IMR-90 (cell line): ENCODE results near the gene RALGAPB. TPM values are rescaled to one million over a fixed set of nuclear protein-coding genes. Genes with fewer than 3 reads are reported as not detected.

ENCODE experiments used
- ATAC-seq: fragments of 200-7000 bp; cut with Tn5 transposase; 2 replicates; pipeline ENCODE4 v1.9.1; 2020; ENCODE audit warnings: low read depth, mild to moderate bottlenecking, moderate library complexity
- BruUV-seq: library from RNA; stranded (reverse); fragments of 400-500 nt; replicated peaks from 2 replicates; lab custom pipeline; 2021; lab: Mats Ljungman, UMichigan
- CTCF ChIA-PET: fragments of 300-600 bp; formaldehyde crosslinking; extraction: SDS; loops from one replicate; lab custom pipeline; 2021; ENCODE audit warnings: antibody characterized with exemption; lab: Yijun Ruan, JAX
- POLR2A ChIA-PET: fragments of 300-600 bp; sonication (Branson Sonifier 250); formaldehyde crosslinking; loops from one replicate; lab custom pipeline; 2022; ENCODE audit warnings: antibody characterized with exemption; ENCODE audit not compliant: unreplicated experiment; lab: Charles Lee
- DNase-seq: peaks from one replicate; pipeline ENCODE4 v3.0.0; 2013
- H2AFZ ChIP-seq: replicated peaks from 2 replicates; pipeline ENCODE3; 2013; ENCODE audit warnings: low read length, mild to moderate bottlenecking; ENCODE audit not compliant: poor library complexity
- H2AK5ac ChIP-seq: 2 replicates; pipeline ENCODE4 v1.6.1; 2013; ENCODE audit warnings: low read depth, low read length, inconsistent platforms
- H2AK9ac ChIP-seq: replicated peaks from 2 replicates; pipeline ENCODE3; 2013; ENCODE audit warnings: mild to moderate bottlenecking, low read depth, low read length, moderate library complexity; ENCODE audit not compliant: poor library complexity
- H2BK120ac ChIP-seq: 2 replicates; pipeline ENCODE4 v1.6.1; 2013; ENCODE audit warnings: low read depth, low read length, inconsistent platforms
- H2BK15ac ChIP-seq: 3 replicates; pipeline ENCODE4 v1.6.1; 2013; ENCODE audit warnings: low read depth, low read length, inconsistent platforms
- H2BK20ac ChIP-seq: 2 replicates; pipeline ENCODE4 v1.6.1; 2013; ENCODE audit warnings: low read depth, mild to moderate bottlenecking, inconsistent platforms, low read length, moderate library complexity
- H2BK5ac ChIP-seq: 2 replicates; pipeline ENCODE4 v1.6.1; 2013; ENCODE audit warnings: mild to moderate bottlenecking, low read depth, low read length, inconsistent platforms; ENCODE audit not compliant: poor library complexity, severe bottlenecking
- H3K14ac ChIP-seq: replicated peaks from 2 replicates; pipeline ENCODE4 v1.6.1; 2013; ENCODE audit warnings: low read depth, low read length, inconsistent platforms
- H3K18ac ChIP-seq: 2 replicates; pipeline ENCODE4 v1.6.1; 2013; ENCODE audit warnings: low read depth, low read length, control low read depth
- H3K23ac ChIP-seq: 2 replicates; pipeline ENCODE4 v1.6.1; 2013; ENCODE audit warnings: low read depth, low read length, inconsistent platforms
- H3K27ac ChIP-seq: 2 replicates; pipeline ENCODE4 v1.5.1; 2013; ENCODE audit warnings: mild to moderate bottlenecking, control low read depth, low read length; ENCODE audit not compliant: insufficient read depth
- H3K27me3 ChIP-seq: 2 replicates; pipeline ENCODE4 v1.6.1; 2013; ENCODE audit warnings: low read length; ENCODE audit not compliant: control insufficient read depth, insufficient read depth
- H3K36me3 ChIP-seq: 2 replicates; pipeline ENCODE4 v1.6.1; 2013; ENCODE audit warnings: low read length, mixed read lengths; ENCODE audit not compliant: control insufficient read depth, insufficient read depth
- H3K4ac ChIP-seq: 2 replicates; pipeline ENCODE4 v1.6.1; 2013; ENCODE audit warnings: low read depth, low read length, inconsistent platforms
- H3K4me1 ChIP-seq: 2 replicates; pipeline ENCODE4 v1.6.1; 2013; ENCODE audit warnings: low read length, mixed read lengths; ENCODE audit not compliant: control insufficient read depth, insufficient read depth
- H3K4me2 ChIP-seq: 2 replicates; pipeline ENCODE4 v1.6.1; 2013; ENCODE audit warnings: low read depth, mild to moderate bottlenecking, control low read depth, low read length, moderate library complexity
- H3K4me3 ChIP-seq: 2 replicates; pipeline ENCODE4 v1.5.1; 2013; ENCODE audit warnings: low read depth, mild to moderate bottlenecking, control low read depth, low read length, moderate library complexity; ENCODE audit not compliant: insufficient read depth
- H3K56ac ChIP-seq: 2 replicates; pipeline ENCODE4 v1.6.1; 2013; ENCODE audit warnings: low read length, inconsistent platforms; ENCODE audit not compliant: insufficient read depth; ENCODE audit errors: extremely low read depth
- H3K79me1 ChIP-seq, 2 experiments: 2 replicates each; pipeline ENCODE4 v1.6.1; 2013; ENCODE audit warnings: low read length in 2 of 2, inconsistent platforms in 1 of 2, low read depth in 1 of 2
- H3K9ac ChIP-seq: 2 replicates; pipeline ENCODE4 v1.6.1; 2013; ENCODE audit warnings: low read depth, low read length, control low read depth
- H3K9me1 ChIP-seq: 2 replicates; pipeline ENCODE4 v1.6.1; 2013; ENCODE audit warnings: low read length, inconsistent platforms; ENCODE audit not compliant: insufficient read depth
- H3K9me3 ChIP-seq: 2 replicates; pipeline ENCODE4 v1.6.1; 2013; ENCODE audit warnings: low read length; ENCODE audit not compliant: control insufficient read depth, insufficient read depth
- H4K20me1 ChIP-seq: 2 replicates; pipeline ENCODE4 v1.6.1; 2013; ENCODE audit warnings: low read length, inconsistent platforms; ENCODE audit not compliant: insufficient read depth
- H4K5ac ChIP-seq: 2 replicates; pipeline ENCODE4 v1.6.1; 2013; ENCODE audit warnings: mild to moderate bottlenecking, low read depth, low read length, control low read depth
- H4K8ac ChIP-seq, 2 experiments: 2 replicates each; pipeline ENCODE4 v1.6.1; 2013; ENCODE audit warnings: low read depth in 2 of 2, low read length in 2 of 2, control low read depth in 1 of 2, inconsistent platforms in 1 of 2
- H4K91ac ChIP-seq: 2 replicates; pipeline ENCODE4 v1.6.1; 2013; ENCODE audit warnings: low read depth, low read length, inconsistent platforms; ENCODE audit not compliant: insufficient read depth
- BHLHE40 ChIP-seq: fragments of 150-350 bp; IDR thresholded peaks from 2 replicates; pipeline ENCODE4 v1.6.1; 2016; ENCODE audit warnings: mild to moderate bottlenecking, low read depth, low read length
- CEBPB ChIP-seq: IDR thresholded peaks from 2 replicates; pipeline ENCODE4 v1.6.1; 2012; ENCODE audit warnings: low read depth, low read length, improper control_type of control experiment
- CHD1 ChIP-seq: IDR thresholded peaks from 2 replicates; pipeline ENCODE4 v1.6.1; 2012; ENCODE audit warnings: low read depth, low read length, improper control_type of control experiment
- CTCF ChIP-seq: conservative IDR thresholded peaks from 2 replicates; pipeline ENCODE4 v1.5.1; 2012; ENCODE audit warnings: mild to moderate bottlenecking, low read depth, low read length, improper control_type of control experiment
- ELK1 ChIP-seq: fragments of 150-350 bp; IDR thresholded peaks from 2 replicates; pipeline ENCODE4 v1.6.1; 2016; ENCODE audit warnings: low read depth, mild to moderate bottlenecking, low read length, moderate library complexity, borderline replicate concordance
- FOS ChIP-seq: fragments of 150-350 bp; IDR thresholded peaks from 2 replicates; pipeline ENCODE4 v1.6.1; 2016; ENCODE audit warnings: low read depth, low read length
- MAFK ChIP-seq: IDR thresholded peaks from 2 replicates; pipeline ENCODE4 v1.6.1; 2012; ENCODE audit warnings: low read depth, low read length, improper control_type of control experiment
- MAZ ChIP-seq: IDR thresholded peaks from 2 replicates; pipeline ENCODE4 v1.6.1; 2012; ENCODE audit warnings: low read depth, mild to moderate bottlenecking, low read length, improper control_type of control experiment, moderate library complexity, borderline replicate concordance
- MXI1 ChIP-seq: IDR thresholded peaks from 2 replicates; pipeline ENCODE4 v1.6.1; 2012; ENCODE audit warnings: low read depth, mild to moderate bottlenecking, low read length, moderate library complexity, borderline replicate concordance
- NFE2L2 ChIP-seq: fragments of 150-350 bp; IDR thresholded peaks from 2 replicates; pipeline ENCODE4 v1.6.1; 2016; ENCODE audit warnings: low read depth, mild to moderate bottlenecking, low read length
- POLR2A ChIP-seq: IDR thresholded peaks from 2 replicates; pipeline ENCODE4 v1.6.1; 2012; ENCODE audit warnings: mild to moderate bottlenecking, low read depth, low read length
- RAD21 ChIP-seq: IDR thresholded peaks from 2 replicates; pipeline ENCODE4 v1.6.1; 2012; ENCODE audit warnings: low read length, improper control_type of control experiment
- RCOR1 ChIP-seq: IDR thresholded peaks from 2 replicates; pipeline ENCODE4 v1.6.1; 2012; ENCODE audit warnings: mild to moderate bottlenecking, low read length, improper control_type of control experiment; ENCODE audit not compliant: insufficient replicate concordance
- RFX5 ChIP-seq: IDR thresholded peaks from 2 replicates; pipeline ENCODE4 v1.8.0; 2012; ENCODE audit warnings: low read depth, mild to moderate bottlenecking, low read length, moderate library complexity
- SMC3 ChIP-seq: fragments of 150-350 bp; IDR thresholded peaks from 2 replicates; pipeline ENCODE4 v1.6.1; 2016; ENCODE audit warnings: low read depth, mild to moderate bottlenecking, antibody characterized with exemption, low read length, moderate library complexity
- WGBS, 2 experiments: methylation state at CpG; one replicate each; pipeline versions ENCODE4 v1.1.5 to v1.1.7; 2013; ENCODE audit warnings: missing lambda C conversion rate in 2 of 2; ENCODE audit not compliant: insufficient read length in 1 of 2; ENCODE audit errors: extremely low coverage in 2 of 2; 5-methylcytosine and 5-hydroxymethylcytosine counted together
- dilution Hi-C: fragments of 300-500 bp; cut with HindIII; formaldehyde crosslinking; loops from one replicate; pipeline ENCODE4 v1.14.3; 2018; ENCODE audit warnings: low sequenced_read_pairs; ENCODE audit not compliant: unreplicated experiment
- in situ Hi-C: fragments of 300-500 bp; cut with MboI; formaldehyde crosslinking; loops from 3 replicates; pipeline ENCODE4 v1.14.3; 2019; ENCODE audit warnings: low sequenced_read_pairs, inconsistent platforms, mixed read lengths
- intact Hi-C: fragments of 100-400 bp; cut with micrococcal nuclease; formaldehyde crosslinking; loops from 2 replicates; pipeline ENCODE4 v1.10.0; 2022
- polyA plus RNA-seq, 3 experiments: library from polyadenylated mRNA; depleted of rRNA; stranded (reverse); fragments of >200 nt; gene quantifications; 2 replicates each; pipeline ENCODE4 v1.2.3, GENCODE V29; 2012; ENCODE audit warnings: low replicate concordance in 1 of 3
- total RNA-seq: library from RNA; depleted of rRNA; stranded (reverse); fragments of >200 nt; gene quantifications from 2 replicates; pipeline ENCODE4 v1.2.3, GENCODE V29; 2012
- TF ChIP-seq, protein P1 (sequence below): fragments of 150-350 bp; IDR thresholded peaks from 2 replicates; pipeline ENCODE4 v1.6.1; 2017; ENCODE audit warnings: mild to moderate bottlenecking, antibody characterized with exemption, low read length, low read depth

Gene RALGAPB
- total and polyA plus RNA-seq, 2 of the 4 experiments (the other 2 are of a cell fraction): 12.7 to 30.3 TPM

DNA sequence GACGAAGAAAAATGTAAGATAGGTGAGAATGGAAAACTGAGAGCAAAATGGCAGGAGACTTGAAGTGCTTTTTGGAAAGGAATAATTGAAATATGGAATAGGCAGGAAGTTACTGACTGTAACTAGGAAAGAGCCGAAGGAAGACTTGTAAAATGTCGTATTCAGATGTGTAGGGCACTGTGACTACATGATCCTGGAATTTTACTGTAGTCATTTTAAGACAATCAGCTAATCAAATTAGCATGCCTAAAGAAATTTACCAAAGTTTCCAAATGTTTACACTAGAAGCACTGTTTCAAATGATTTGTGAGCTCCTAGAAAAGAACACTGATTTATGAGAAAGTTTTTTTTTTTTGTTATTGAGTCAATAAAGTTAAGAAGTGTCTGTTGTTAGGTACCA, 87.1 kb downstream of the RALGAPB start:
- Histone ChIP-seq H3K9me1 (no peaks in the 10 kb centered on the region), H4K20me1 (no peaks in the 10 kb centered on the region), H3K9ac (no peak overlapping the region), H2AFZ (no peak overlapping the region), H4K91ac (no peak overlapping the region), H2BK20ac (no peak overlapping the region), H3K56ac (no peak overlapping the region), H2AK9ac (no peak overlapping the region), H3K4ac (no peak overlapping the region), H3K27me3 (no peaks in the 10 kb centered on the region), H3K4me3 (no peak overlapping the region), H2AK5ac (no peak overlapping the region), H3K36me3 (peaks cover 14% of the 10 kb centered on the region), H2BK15ac (no peak overlapping the region), H3K9me3 (no peaks in the 10 kb centered on the region), H3K4me2 (no peak overlapping the region), H4K8ac (no peak overlapping the region), H2BK5ac (no peak overlapping the region), H3K4me1 (no peaks in the 10 kb centered on the region), H3K79me1 (peaks cover 0 to 5% of the 10 kb centered on the region in 2 experiments; a peak in 1 of 4 replicates), H3K18ac (no peak overlapping the region), H2BK120ac (no peak overlapping the region), H3K23ac (no peak overlapping the region), H4K5ac (no peak overlapping the region), H3K14ac (no peak overlapping the region), H3K27ac (no peak overlapping the region)
- ATAC-seq (peak; percentile 29; the same call in 1 of the 2 replicates), DNase-seq (peak; percentile 13)
- in situ Hi-C loops: no loop called here
- no TSS peak for BruUV-seq
- dilution Hi-C loops: no loop called here
- ChIA-PET CTCF (interaction anchor here (1.3 kb wide), 1 partner anchor 9 kb away, joined by 3 read pairs; no protein-coding TSS in a partner anchor), POLR2A (no interaction called here)
- TF ChIP-seq, protein P1, sequence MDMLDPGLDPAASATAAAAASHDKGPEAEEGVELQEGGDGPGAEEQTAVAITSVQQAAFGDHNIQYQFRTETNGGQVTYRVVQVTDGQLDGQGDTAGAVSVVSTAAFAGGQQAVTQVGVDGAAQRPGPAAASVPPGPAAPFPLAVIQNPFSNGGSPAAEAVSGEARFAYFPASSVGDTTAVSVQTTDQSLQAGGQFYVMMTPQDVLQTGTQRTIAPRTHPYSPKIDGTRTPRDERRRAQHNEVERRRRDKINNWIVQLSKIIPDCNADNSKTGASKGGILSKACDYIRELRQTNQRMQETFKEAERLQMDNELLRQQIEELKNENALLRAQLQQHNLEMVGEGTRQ: no peak
- TF ChIP-seq ELK1: no peak
- TF ChIP-seq RAD21: no peak
- no peak for TF ChIP-seq MAFK
- TF ChIP-seq CTCF: no peak
- TF ChIP-seq BHLHE40: no peak
- TF ChIP-seq MAZ: no peak
- TF ChIP-seq SMC3: no peak
- no peak for TF ChIP-seq MXI1
- TF ChIP-seq NFE2L2: no peak
- TF ChIP-seq RFX5: no peak
- no peak for TF ChIP-seq RCOR1
- TF ChIP-seq CEBPB: no peak
- no peak for TF ChIP-seq POLR2A
- no peak for TF ChIP-seq FOS
- no peak for TF ChIP-seq CHD1
- intact Hi-C loops: loop anchor here (5.0 kb wide), 1 partner anchor 37 kb away; no protein-coding TSS in a partner anchor
- WGBS, 2 experiments: 75% methylated on average over 2 of the region's 3 CpGs; no CpG with 5 or more reads in 1 of the 2 experiments
